GM23338 (cell line): ENCODE data around the gene CAMKV. TPM values are rescaled to one million over a fixed set of nuclear protein-coding genes. Genes with fewer than 3 reads are reported as not detected.
"Not testable (repeated sequence)": the region's sequence is repeated elsewhere in the genome, so short reads cannot be mapped to it uniquely, and the experiment has no call there.

Experiments used
- ATAC-seq: fragments of 200-7000 bp; cut with Tn5 transposase; 3 replicates; pipeline ENCODE4 v1.9.1; 2020
- DNase-seq: peaks from one replicate; pipeline ENCODE4 v3.0.0-alpha.2; 2015; ENCODE audit warnings: low spot score
- H2AFZ ChIP-seq: fragments of 200-600 bp; sonication (generic); 2 replicates; pipeline ENCODE4 v1.8.0; 2016; ENCODE audit warnings: antibody characterized with exemption, mild to moderate bottlenecking, moderate library complexity
- H3F3A ChIP-seq: fragments of 200-600 bp; sonication (generic); replicated peaks from 2 replicates; pipeline ENCODE4 v1.8.0; 2017; ENCODE audit warnings: antibody characterized with exemption, mixed run types, low read depth
- H3K27ac ChIP-seq: fragments of 200-600 bp; sonication (generic); 2 replicates; pipeline ENCODE4 v1.6.1; 2016; ENCODE audit warnings: low read depth
- H3K27me3 ChIP-seq: fragments of 200-600 bp; sonication (generic); 2 replicates; pipeline ENCODE4 v1.8.0; 2016; ENCODE audit warnings: mild to moderate bottlenecking, mixed run types, moderate library complexity; ENCODE audit not compliant: insufficient read depth
- H3K36me3 ChIP-seq: fragments of 200-600 bp; sonication (generic); 2 replicates; pipeline ENCODE4 v1.8.0; 2016; ENCODE audit warnings: mild to moderate bottlenecking; ENCODE audit not compliant: insufficient read depth
- H3K4me1 ChIP-seq: fragments of 200-600 bp; sonication (generic); 2 replicates; pipeline ENCODE4 v1.8.0; 2016; ENCODE audit warnings: mild to moderate bottlenecking, moderate library complexity; ENCODE audit not compliant: insufficient read depth
- H3K4me2 ChIP-seq: fragments of 200-600 bp; sonication (generic); 2 replicates; pipeline ENCODE4 v1.7.1; 2017; ENCODE audit warnings: mixed run types
- H3K4me3 ChIP-seq: fragments of 200-600 bp; sonication (generic); 2 replicates; pipeline ENCODE4 v1.6.1; 2016; ENCODE audit warnings: mixed run types
- H3K79me2 ChIP-seq: fragments of 200-600 bp; sonication (generic); replicated peaks from 2 replicates; pipeline ENCODE4 v1.8.0; 2017; ENCODE audit warnings: mild to moderate bottlenecking; ENCODE audit not compliant: insufficient read depth
- H3K9me2 ChIP-seq: fragments of 200-600 bp; sonication (generic); 2 replicates; pipeline ENCODE4 v1.8.0; 2017; ENCODE audit not compliant: insufficient read depth
- H4K20me1 ChIP-seq: fragments of 200-600 bp; sonication (generic); replicated peaks from 2 replicates; pipeline ENCODE4 v1.8.0; 2017; ENCODE audit warnings: mild to moderate bottlenecking; ENCODE audit not compliant: insufficient read depth
- H3K27ac Mint-ChIP-seq: 2 replicates; pipeline ENCODE4 v1.8.0; 2020; ENCODE audit warnings: inconsistent platforms, mild to moderate bottlenecking, moderate library complexity, mixed read lengths
- H3K27me3 Mint-ChIP-seq: 3 replicates; pipeline ENCODE4 v1.8.0; 2022; ENCODE audit warnings: low read depth, mild to moderate bottlenecking, moderate library complexity, mixed read lengths, inconsistent platforms; ENCODE audit not compliant: insufficient read depth, poor library complexity
- H3K36me3 Mint-ChIP-seq: 3 replicates; pipeline ENCODE4 v1.8.0; 2021; ENCODE audit warnings: low read depth, mild to moderate bottlenecking, inconsistent platforms, moderate library complexity, mixed read lengths
- H3K4me1 Mint-ChIP-seq: 3 replicates; pipeline ENCODE4 v1.8.0; 2020; ENCODE audit warnings: mild to moderate bottlenecking, inconsistent platforms, mixed read lengths
- H3K4me3 Mint-ChIP-seq: 3 replicates; pipeline ENCODE4 v1.8.0; 2021; ENCODE audit warnings: moderate library complexity, mild to moderate bottlenecking, inconsistent platforms, mixed read lengths
- H3K9me3 Mint-ChIP-seq: 3 replicates; pipeline ENCODE4 v1.8.0; 2020; ENCODE audit warnings: moderate library complexity, mild to moderate bottlenecking, inconsistent platforms, mixed read lengths
- CREB1 ChIP-seq: fragments of 250-450 bp; sonication (Bioruptor Pico); IDR thresholded peaks from 2 replicates; pipeline ENCODE4 v1.5.0; 2020; ENCODE audit warnings: low read depth, mild to moderate bottlenecking, moderate library complexity
- CTCF ChIP-seq, 2 experiments: fragments of 200-600 bp in 1 of 2; sonication (generic) in 1 of 2; conservative IDR thresholded peaks; 2 replicates each; pipeline versions ENCODE4 v1.5.1 to v1.6.1; 2016 to 2017; ENCODE audit warnings: antibody characterized with exemption in 2 of 2, low read depth in 2 of 2, mild to moderate bottlenecking in 2 of 2, moderate library complexity in 1 of 2
- ETS1 ChIP-seq: IDR thresholded peaks from 2 replicates; pipeline ENCODE4 v1.6.1; 2016; ENCODE audit warnings: antibody characterized with exemption
- EZH2 ChIP-seq: fragments of 200-600 bp; sonication (generic); IDR thresholded peaks from one replicate; pipeline ENCODE4 v1.8.0; 2017; ENCODE audit warnings: antibody characterized with exemption, mild to moderate bottlenecking, low read depth; ENCODE audit not compliant: unreplicated experiment
- EZH2phosphoT487 ChIP-seq: fragments of 200-600 bp; sonication (generic); IDR thresholded peaks from one replicate; pipeline ENCODE4 v1.8.1; 2018; ENCODE audit warnings: antibody characterized with exemption; ENCODE audit not compliant: unreplicated experiment
- JUNB ChIP-seq: IDR thresholded peaks from one replicate; pipeline ENCODE4 v1.6.1; 2016; ENCODE audit warnings: antibody characterized with exemption; ENCODE audit not compliant: unreplicated experiment
- NANOG ChIP-seq: IDR thresholded peaks from 2 replicates; pipeline ENCODE4 v1.6.1; 2016; ENCODE audit warnings: antibody characterized with exemption, borderline replicate concordance
- POLR2AphosphoS5 ChIP-seq: IDR thresholded peaks from 2 replicates; pipeline ENCODE4 v1.6.1; 2016; ENCODE audit warnings: antibody characterized with exemption, low read depth
- REST ChIP-seq: IDR thresholded peaks from one replicate; pipeline ENCODE4 v1.6.1; 2018; ENCODE audit warnings: antibody characterized with exemption; ENCODE audit not compliant: unreplicated experiment
- STAT1 ChIP-seq: IDR thresholded peaks from one replicate; pipeline ENCODE4 v1.6.1; 2016; ENCODE audit warnings: antibody characterized with exemption; ENCODE audit not compliant: unreplicated experiment
- ZNF114 ChIP-seq: fragments of 250-450 bp; sonication (Bioruptor Pico); IDR thresholded peaks from 2 replicates; pipeline ENCODE4 v1.5.0; 2020; ENCODE audit warnings: mild to moderate bottlenecking, moderate library complexity
- ZNF331 ChIP-seq: fragments of 250-450 bp; sonication (Bioruptor Pico); IDR thresholded peaks from 2 replicates; pipeline ENCODE4 v1.5.0; 2020; ENCODE audit warnings: low read depth, mild to moderate bottlenecking, moderate library complexity
- polyA plus RNA-seq: library from polyadenylated mRNA; unstranded; fragments of >200 nt; fragmentation: Nextera tagmentation; extraction: Ambion mirVana; gene quantifications from 2 replicates; pipeline ENCODE4 v1.2.1, GENCODE V29; 2016
- total RNA-seq: library from RNA; depleted of rRNA; stranded (reverse); fragments of >200 nt; shearing (Covaris generic); gene quantifications from 2 replicates; pipeline ENCODE4 v1.2.3, GENCODE V29; 2014

CAMKV gene
- total and polyA plus RNA-seq, 2 experiments from 2014 or later, result 38.3 to 80.1 TPM

- not testable (repeated sequence) for H3K27me3 ChIP-seq, H3K4me1 Mint-ChIP-seq, H3K4me2 ChIP-seq, H3K27ac Mint-ChIP-seq, H3K79me2 ChIP-seq, H3K36me3 ChIP-seq, H3K27me3 Mint-ChIP-seq, ATAC-seq, H3F3A ChIP-seq, H3K9me2 ChIP-seq, H3K36me3 Mint-ChIP-seq, H3K9me3 Mint-ChIP-seq, H3K4me3 ChIP-seq, H4K20me1 ChIP-seq, H3K4me1 ChIP-seq, H3K4me3 Mint-ChIP-seq, H3K27ac ChIP-seq, H2AFZ ChIP-seq, DNase-seq
Observed at GRCh38 chr3:49917806-49918590, 48.3 kb upstream of the CAMKV start.

GRCh38 chr3:49916686-49917085 is 47.0 kb upstream of the CAMKV start:
- Histone ChIP-seq H3F3A (0 out of 2 replicates have a peak, but pooled peaks cover 5% of the 10 kb centered on the region), H3K27me3 (no peaks in the 10 kb centered on the region), H3K4me1 (no peaks in the 10 kb centered on the region), H3K27ac (no peak overlapping the region), H2AFZ (no peak overlapping the region), H4K20me1 (no peaks in the 10 kb centered on the region; the same call in 1 of the 2 replicates), H3K36me3 (no peaks in the 10 kb centered on the region), H3K4me3 (no peak overlapping the region), H3K79me2 (no peaks in the 10 kb centered on the region), H3K9me2 (no peaks in the 10 kb centered on the region), H3K4me2 (no peak overlapping the region)
- Mint-ChIP-seq H3K9me3 (no peaks in the 10 kb centered on the region), H3K27ac (no peak overlapping the region), H3K27me3 (peaks cover 12% of the 10 kb centered on the region), H3K36me3 (no peaks in the 10 kb centered on the region), H3K4me3 (no peak overlapping the region), H3K4me1 (0 out of 3 replicates have a peak, but pooled peaks cover 2% of the 10 kb centered on the region)
- TF ChIP-seq NANOG (no peak), STAT1 (no peak)
- ATAC-seq (no peak), DNase-seq (no peak)

GRCh38 chr3:49914906-49915305 is 45.2 kb upstream of the CAMKV start:
- Histone ChIP-seq H3K79me2 (no peaks in the 10 kb centered on the region), H3K9me2 (no peaks in the 10 kb centered on the region), H4K20me1 (no peaks in the 10 kb centered on the region; the same call in 1 of the 2 replicates), H2AFZ (no peak overlapping the region), H3F3A (peaks cover 18% of the 10 kb centered on the region), H3K27me3 (peaks cover 3% of the 10 kb centered on the region; the same call in 1 of the 2 replicates), H3K36me3 (no peaks in the 10 kb centered on the region), H3K4me3 (no peak overlapping the region), H3K4me2 (no peak overlapping the region), H3K4me1 (peaks cover 9% of the 10 kb centered on the region), H3K27ac (no peak overlapping the region)
- Mint-ChIP-seq H3K4me3 (no peak overlapping the region), H3K27ac (no peak overlapping the region), H3K4me1 (peaks cover 14% of the 10 kb centered on the region), H3K36me3 (no peaks in the 10 kb centered on the region; the same call in 2 of the 3 replicates), H3K27me3 (peaks cover 20% of the 10 kb centered on the region), H3K9me3 (no peaks in the 10 kb centered on the region)
- no peak for DNase-seq
- no peak for ATAC-seq
- TF ChIP-seq ZNF331 (CRISPR knock-in tag) (no peak), JUNB (no peak), POLR2AphosphoS5 (no peak), CREB1 (CRISPR knock-in tag) (no peak), CTCF (conservative IDR thresholded peaks at IDR 0.05; ENCODE audit: low read depth in 2 of 2) (no peak), ETS1 (no peak), EZH2phosphoT487 (no peak), EZH2 (no peak), REST (no peak), NANOG (no peak), ZNF114 (CRISPR knock-in tag) (no peak), STAT1 (no peak)
